DND-41 (cell line): ENCODE results near the gene LAMTOR3.

ENCODE experiments used
- ATAC-seq: fragments of 200-7000 bp; cut with Tn5 transposase; 3 replicates; pipeline ENCODE4 v1.9.1; 2021; ENCODE audit warnings: low read depth; ENCODE audit not compliant: insufficient read depth
- DNase-seq: peaks from one replicate; pipeline ENCODE4 v3.0.0-alpha.2; 2020
- H2AFZ ChIP-seq: 2 replicates; pipeline ENCODE4 v1.6.0; 2012; ENCODE audit warnings: low read depth, low read length
- H3K27ac ChIP-seq: 2 replicates; pipeline ENCODE4 v1.5.1; 2012; ENCODE audit warnings: low read length, inconsistent platforms
- H3K27me3 ChIP-seq: fragments of 200-600 bp; sonication (generic); 2 replicates; pipeline ENCODE4 v1.6.0; 2012; ENCODE audit warnings: low read length, mild to moderate bottlenecking, inconsistent platforms; ENCODE audit not compliant: insufficient read depth, poor library complexity
- H3K36me3 ChIP-seq: 2 replicates; pipeline ENCODE4 v1.5.1; 2012; ENCODE audit warnings: low read length, inconsistent platforms; ENCODE audit not compliant: insufficient read depth
- H3K4me1 ChIP-seq: 2 replicates; pipeline ENCODE4 v1.5.1; 2012; ENCODE audit warnings: mild to moderate bottlenecking, low read length; ENCODE audit not compliant: insufficient read depth
- H3K4me2 ChIP-seq: 2 replicates; pipeline ENCODE4 v1.6.0; 2012; ENCODE audit warnings: mild to moderate bottlenecking, moderate library complexity, low read length, inconsistent platforms; ENCODE audit not compliant: insufficient read depth
- H3K4me3 ChIP-seq, 2 experiments: fragments of 200-600 bp in 1 of 2; shearing (Covaris generic) in 1 of 2; 2 replicates each; pipeline ENCODE4 v1.5.1; 2012 to 2016; ENCODE audit warnings: inconsistent platforms in 2 of 2, low read length in 2 of 2, mild to moderate bottlenecking in 2 of 2, low read depth in 1 of 2, moderate library complexity in 1 of 2
- H3K79me2 ChIP-seq: 2 replicates; pipeline ENCODE4 v1.6.0; 2012; ENCODE audit warnings: low read length, inconsistent platforms; ENCODE audit not compliant: insufficient read depth
- H3K9ac ChIP-seq: 2 replicates; pipeline ENCODE4 v1.6.0; 2012; ENCODE audit warnings: low read depth, mild to moderate bottlenecking, inconsistent platforms, low read length, moderate library complexity
- H3K9me3 ChIP-seq: 2 replicates; pipeline ENCODE4 v1.5.1; 2012; ENCODE audit warnings: low read length, moderate library complexity, mild to moderate bottlenecking, inconsistent platforms; ENCODE audit not compliant: insufficient read depth, severe bottlenecking
- H4K20me1 ChIP-seq: 2 replicates; pipeline ENCODE4 v1.6.0; 2012; ENCODE audit warnings: low read length; ENCODE audit not compliant: insufficient read depth
- CTCF ChIP-seq: IDR thresholded peaks from 2 replicates; pipeline ENCODE4 v1.5.1; 2012; ENCODE audit warnings: borderline replicate concordance, low read length, moderate library complexity, mild to moderate bottlenecking; ENCODE audit not compliant: poor library complexity, severe bottlenecking; ENCODE audit errors: extremely low read depth
- EZH2 ChIP-seq: IDR thresholded peaks from 3 replicates; pipeline ENCODE4 v1.6.1; 2012; ENCODE audit warnings: borderline replicate concordance, low read depth, mild to moderate bottlenecking, moderate library complexity, low read length, inconsistent platforms; ENCODE audit not compliant: severe bottlenecking

The LAMTOR3 gene

GRCh38 chr4:99885687-99886086 lies 8.5 kb downstream of the LAMTOR3 start:
- ATAC-seq (no peak), DNase-seq (no peak)
- H3K4me2 ChIP-seq = no peak overlapping the region
- H2AFZ ChIP-seq = no peak overlapping the region
- TF ChIP-seq EZH2 (no peak), CTCF (no peak)
- H3K79me2 ChIP-seq = peaks cover 30% of the 10 kb centered on the region
- no peaks in the 10 kb centered on the region for H3K4me1 ChIP-seq
- no peak overlapping the region for H3K4me3 ChIP-seq
- H4K20me1 ChIP-seq = no peaks in the 10 kb centered on the region
- no peak overlapping the region for H3K27ac ChIP-seq
- H3K9ac ChIP-seq = no peak overlapping the region
- no peaks in the 10 kb centered on the region for H3K9me3 ChIP-seq
- no peaks in the 10 kb centered on the region for H3K27me3 ChIP-seq
- peaks cover 59% of the 10 kb centered on the region for H3K36me3 ChIP-seq

- Histone ChIP-seq H3K9me3 (no peaks in the 10 kb centered on the region), H3K4me2 (no peak overlapping the region), H3K27ac (no peak overlapping the region), H4K20me1 (no peaks in the 10 kb centered on the region), H3K79me2 (peaks cover 24% of the 10 kb centered on the region), H3K27me3 (no peaks in the 10 kb centered on the region), H2AFZ (no peak overlapping the region), H3K9ac (no peak overlapping the region), H3K4me1 (no peaks in the 10 kb centered on the region), H3K4me3 (no peak overlapping the region), H3K36me3 (peaks cover 64% of the 10 kb centered on the region)
- ATAC-seq = 0 out of 3 replicates have a peak, but pooled peaks have one; percentile 54
- peak; percentile 30 for DNase-seq
- TF ChIP-seq EZH2 (no peak), CTCF (peak; percentile 65)
Observed at GRCh38 chr4:99885063-99885664, 9.1 kb downstream of the LAMTOR3 start.

GRCh38 chr4:99879458-99879857 lies 14.8 kb downstream of the LAMTOR3 start:
- TF ChIP-seq EZH2 (no peak), CTCF (no peak)
- no peak for ATAC-seq
- no peaks in the 10 kb centered on the region for H4K20me1 ChIP-seq

More at GRCh38 chr4:99879458-99879857, 14.8 kb downstream of the LAMTOR3 start:
- Histone ChIP-seq H3K9me3 (no peaks in the 10 kb centered on the region), H3K36me3 (peaks cover 55% of the 10 kb centered on the region), H3K79me2 (no peaks in the 10 kb centered on the region), H3K4me3 (no peak overlapping the region), H2AFZ (no peak overlapping the region), H3K4me1 (no peaks in the 10 kb centered on the region), H3K27me3 (no peaks in the 10 kb centered on the region), H3K27ac (no peak overlapping the region), H3K9ac (no peak overlapping the region), H3K4me2 (no peak overlapping the region)
- DNase-seq = no peak
